RWPE2 (cell line): ENCODE results near the gene PPARA.

Experiments used
- ATAC-seq: fragments of 200-7000 bp; cut with Tn5 transposase; 3 replicates; pipeline ENCODE4 v1.9.1; 2021; ENCODE audit warnings: low read depth
- DNase-seq: peaks from one replicate; pipeline ENCODE4 v3.0.0-alpha.2; 2020; ENCODE audit warnings: low spot score
- H3K27ac ChIP-seq: fragments of 450-650 bp; 2 replicates; pipeline ENCODE4 v1.5.1; 2017; ENCODE audit warnings: mild to moderate bottlenecking; ENCODE audit not compliant: poor library complexity, severe bottlenecking
- H3K27me3 ChIP-seq: fragments of 250-450 bp; sonication (Bioruptor Pico); 2 replicates; pipeline ENCODE4 v1.5.1; 2021; ENCODE audit warnings: mild to moderate bottlenecking, moderate library complexity; ENCODE audit not compliant: insufficient read depth, poor library complexity, severe bottlenecking
- H3K36me3 ChIP-seq: fragments of 250-450 bp; sonication (Bioruptor Pico); 2 replicates; pipeline ENCODE4 v1.5.1; 2020; ENCODE audit warnings: low read depth, mild to moderate bottlenecking, moderate library complexity
- H3K4me1 ChIP-seq: fragments of 250-450 bp; sonication (Bioruptor Pico); 2 replicates; pipeline ENCODE4 v1.5.1; 2021; ENCODE audit warnings: mild to moderate bottlenecking, moderate library complexity; ENCODE audit not compliant: insufficient read depth, poor library complexity, severe bottlenecking
- H3K4me3 ChIP-seq: fragments of 250-450 bp; sonication (Bioruptor Pico); 2 replicates; pipeline ENCODE4 v1.5.1; 2021; ENCODE audit warnings: mild to moderate bottlenecking, moderate library complexity; ENCODE audit not compliant: severe bottlenecking
- H3K9me3 ChIP-seq: fragments of 250-450 bp; sonication (Bioruptor Pico); 2 replicates; pipeline ENCODE4 v1.5.1; 2021; ENCODE audit warnings: mild to moderate bottlenecking, moderate library complexity; ENCODE audit not compliant: severe bottlenecking
- CTCF ChIP-seq: fragments of 450-650 bp; IDR thresholded peaks from one replicate; pipeline ENCODE4 v1.5.1; 2017; ENCODE audit warnings: mild to moderate bottlenecking, moderate library complexity; ENCODE audit not compliant: poor library complexity, severe bottlenecking

PPARA gene

GRCh38 chr22:46178755-46179505 lies 28.6 kb downstream of the PPARA start:
- H3K36me3 ChIP-seq = peaks cover 3% of the 10 kb centered on the region; the same call in 1 of the 2 replicates
- H3K4me1 ChIP-seq = peaks cover 11% of the 10 kb centered on the region
- no peak for DNase-seq

GRCh38 chr22:46179748-46180147 lies 29.4 kb downstream of the PPARA start:
- no peak for ATAC-seq
- peaks cover 11% of the 10 kb centered on the region for H3K4me1 ChIP-seq
- no peak overlapping the region for H3K4me3 ChIP-seq
- peak overlapping the region; percentile 52 for H3K27ac ChIP-seq
- H3K27me3 ChIP-seq = no peaks in the 10 kb centered on the region
- H3K9me3 ChIP-seq = peaks cover 3% of the 10 kb centered on the region
- no peak for DNase-seq
- peaks cover 3% of the 10 kb centered on the region; the same call in 1 of the 2 replicates for H3K36me3 ChIP-seq
- TF ChIP-seq CTCF = no peak

More at GRCh38 chr22:46178755-46179505, 28.6 kb downstream of the PPARA start:
- TF ChIP-seq CTCF = no peak
- no peaks in the 10 kb centered on the region for H3K27me3 ChIP-seq
- peak; percentile 81 for ATAC-seq
- H3K9me3 ChIP-seq = peaks cover 3% of the 10 kb centered on the region
- H3K4me3 ChIP-seq = no peak overlapping the region
- H3K27ac ChIP-seq = peak overlapping the region; percentile 52

GRCh38 chr22:46180370-46181137 lies 30.2 kb downstream of the PPARA start:
- ATAC-seq (no peak), DNase-seq (no peak)
- TF ChIP-seq CTCF = no peak

GRCh38 chr22:46183733-46184132 lies 33.4 kb downstream of the PPARA start:
- TF ChIP-seq CTCF = no peak
- no peaks in the 10 kb centered on the region for H3K36me3 ChIP-seq

More at GRCh38 chr22:46180370-46181137, 30.2 kb downstream of the PPARA start:
- peaks cover 3% of the 10 kb centered on the region; the same call in 1 of the 2 replicates for H3K36me3 ChIP-seq
- H3K27ac ChIP-seq = no peak overlapping the region
- peaks cover 3% of the 10 kb centered on the region for H3K9me3 ChIP-seq
- H3K4me1 ChIP-seq = peaks cover 11% of the 10 kb centered on the region
- no peak overlapping the region for H3K4me3 ChIP-seq
- no peaks in the 10 kb centered on the region for H3K27me3 ChIP-seq

More at GRCh38 chr22:46183733-46184132, 33.4 kb downstream of the PPARA start:
- ATAC-seq (no peak), DNase-seq (no peak)
- Histone ChIP-seq H3K27ac (no peak overlapping the region), H3K4me1 (peaks cover 4% of the 10 kb centered on the region), H3K4me3 (no peak overlapping the region), H3K9me3 (peaks cover 3% of the 10 kb centered on the region), H3K27me3 (no peaks in the 10 kb centered on the region)
